B cell (primary cell): ENCODE measurements around the gene DCBLD2.

ENCODE experiments used
- EZH2 ChIP-seq: IDR thresholded peaks from 2 replicates; pipeline ENCODE4 v1.6.1; 2012; ENCODE audit warnings: borderline replicate concordance, low read depth, mild to moderate bottlenecking, moderate library complexity, low read length; ENCODE audit not compliant: insufficient read depth, poor library complexity, severe bottlenecking
- TF ChIP-seq, protein P1 (sequence below): fragments of 200-600 bp; IDR thresholded peaks from one replicate; pipeline ENCODE4 v1.8.0; 2022; ENCODE audit warnings: antibody characterized with exemption, mild to moderate bottlenecking

DNA sequence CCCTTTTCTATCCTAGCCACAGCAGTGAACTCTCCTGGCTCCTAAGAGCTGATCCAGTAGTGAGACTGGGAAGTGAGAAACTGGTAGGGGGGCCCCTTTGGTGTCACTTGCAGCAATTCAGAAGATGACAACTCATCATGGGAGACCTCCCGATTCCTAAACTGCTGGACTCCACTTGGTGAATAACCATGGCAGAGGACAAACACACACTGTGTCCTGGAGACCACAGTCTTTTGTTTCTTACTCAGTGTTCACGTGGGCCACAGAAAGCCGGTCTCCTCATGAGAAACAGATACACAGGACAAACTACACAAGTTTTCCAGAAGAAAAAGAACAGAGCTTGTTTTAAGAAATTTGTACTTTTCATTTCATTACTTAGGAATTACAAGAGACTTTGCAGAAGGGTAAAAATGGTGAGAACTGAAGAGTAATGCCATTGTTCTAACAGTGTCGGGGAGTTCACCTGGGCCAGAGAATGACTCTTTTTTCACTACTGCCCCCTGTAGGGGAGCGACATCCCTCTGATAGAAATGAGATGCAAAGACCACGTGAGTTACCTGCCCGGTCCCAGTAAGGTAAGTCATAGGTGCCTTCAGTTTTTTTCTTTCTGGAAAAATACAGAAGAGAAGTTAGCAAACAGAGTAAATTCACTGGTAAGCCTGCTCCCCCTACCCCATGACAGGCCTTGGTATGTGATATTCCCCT lies 100.3 kb downstream of the DCBLD2 start:
- TF ChIP-seq, protein P1, sequence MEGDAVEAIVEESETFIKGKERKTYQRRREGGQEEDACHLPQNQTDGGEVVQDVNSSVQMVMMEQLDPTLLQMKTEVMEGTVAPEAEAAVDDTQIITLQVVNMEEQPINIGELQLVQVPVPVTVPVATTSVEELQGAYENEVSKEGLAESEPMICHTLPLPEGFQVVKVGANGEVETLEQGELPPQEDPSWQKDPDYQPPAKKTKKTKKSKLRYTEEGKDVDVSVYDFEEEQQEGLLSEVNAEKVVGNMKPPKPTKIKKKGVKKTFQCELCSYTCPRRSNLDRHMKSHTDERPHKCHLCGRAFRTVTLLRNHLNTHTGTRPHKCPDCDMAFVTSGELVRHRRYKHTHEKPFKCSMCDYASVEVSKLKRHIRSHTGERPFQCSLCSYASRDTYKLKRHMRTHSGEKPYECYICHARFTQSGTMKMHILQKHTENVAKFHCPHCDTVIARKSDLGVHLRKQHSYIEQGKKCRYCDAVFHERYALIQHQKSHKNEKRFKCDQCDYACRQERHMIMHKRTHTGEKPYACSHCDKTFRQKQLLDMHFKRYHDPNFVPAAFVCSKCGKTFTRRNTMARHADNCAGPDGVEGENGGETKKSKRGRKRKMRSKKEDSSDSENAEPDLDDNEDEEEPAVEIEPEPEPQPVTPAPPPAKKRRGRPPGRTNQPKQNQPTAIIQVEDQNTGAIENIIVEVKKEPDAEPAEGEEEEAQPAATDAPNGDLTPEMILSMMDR: no peak
- TF ChIP-seq EZH2: no peak
